ENCODE data around the gene RER1. TPM values are rescaled to one million over a fixed set of nuclear protein-coding genes. Genes with fewer than 3 reads are reported as not detected.

The RER1 gene, protein sequence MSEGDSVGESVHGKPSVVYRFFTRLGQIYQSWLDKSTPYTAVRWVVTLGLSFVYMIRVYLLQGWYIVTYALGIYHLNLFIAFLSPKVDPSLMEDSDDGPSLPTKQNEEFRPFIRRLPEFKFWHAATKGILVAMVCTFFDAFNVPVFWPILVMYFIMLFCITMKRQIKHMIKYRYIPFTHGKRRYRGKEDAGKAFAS
- 100 to 1,000 TPM in 1 of 12 donors, 10 to 100 TPM in 10, not detected in 1; 69.7 to 174 (median 84.7) TPM for polyA plus RNA-seq (ENCODE audit: insufficient read length in 12 of 12)
- long read RNA-seq, donor 1, transcript RER1-209 (7 exons, 3,044 nt), result major isoform, 47 of 53 reads
- long read RNA-seq, donor 1, partial matches to known transcripts, result 0 of 53 reads
- long read RNA-seq, donor 1, other reads (novel, unspliced or antisense), result 0 of 53 reads
- long read RNA-seq, donor 2, transcript RER1-209 (7 exons, 3,044 nt), result major isoform, 37 of 58 reads
- long read RNA-seq, donor 2, partial matches to known transcripts, result 8 of 58 reads
- long read RNA-seq, donor 2, other reads (novel, unspliced or antisense), result 7 of 58 reads
- long read RNA-seq, donor 3, transcript RER1-209 (7 exons, 3,044 nt), result major isoform, 15 of 16 reads
- long read RNA-seq, donor 3, partial matches to known transcripts, result 0 of 16 reads
- long read RNA-seq, donor 3, other reads (novel, unspliced or antisense), result 0 of 16 reads
- long read RNA-seq, donor 4, transcript RER1-209 (7 exons, 3,044 nt), result major isoform, 11 of 13 reads
- long read RNA-seq, donor 4, partial matches to known transcripts, result 0 of 13 reads
- long read RNA-seq, donor 4, other reads (novel, unspliced or antisense), result 0 of 13 reads
- long read RNA-seq, donor 5, transcript RER1-209 (7 exons, 3,044 nt), result major isoform, 41 of 62 reads
- long read RNA-seq, donor 5, partial matches to known transcripts, result 0 of 62 reads
- long read RNA-seq, donor 5, other reads (novel, unspliced or antisense), result 14 of 62 reads
- long read RNA-seq, donor 6, transcript RER1-209 (7 exons, 3,044 nt), result major isoform, 11 of 13 reads
- long read RNA-seq, donor 6, partial matches to known transcripts, result 0 of 13 reads
- long read RNA-seq, donor 6, other reads (novel, unspliced or antisense), result 0 of 13 reads
- long read RNA-seq, donor 7, transcript RER1-209 (7 exons, 3,044 nt), result major isoform, 12 of 16 reads
- long read RNA-seq, donor 7, partial matches to known transcripts, result 0 of 16 reads
- long read RNA-seq, donor 7, other reads (novel, unspliced or antisense), result 0 of 16 reads
- long read RNA-seq, donor 8, transcript RER1-209 (7 exons, 3,044 nt), result major isoform, 18 of 30 reads
- long read RNA-seq, donor 8, partial matches to known transcripts, result 0 of 30 reads
- long read RNA-seq, donor 8, other reads (novel, unspliced or antisense), result 6 of 30 reads
- long read RNA-seq, donor 9, transcript RER1-209 (7 exons, 3,044 nt), result major isoform, 22 of 24 reads
- long read RNA-seq, donor 9, partial matches to known transcripts, result 0 of 24 reads
- long read RNA-seq, donor 9, other reads (novel, unspliced or antisense), result 0 of 24 reads
- long read RNA-seq, donor 10, transcript RER1-209 (7 exons, 3,044 nt), result major isoform, 20 of 39 reads
- long read RNA-seq, donor 10, partial matches to known transcripts, result 0 of 39 reads
- long read RNA-seq, donor 10, other reads (novel, unspliced or antisense), result 18 of 39 reads
- long read RNA-seq, donor 11, transcript RER1-209 (7 exons, 3,044 nt), result major isoform, 20 of 21 reads
- long read RNA-seq, donor 11, partial matches to known transcripts, result 0 of 21 reads
- long read RNA-seq, donor 11, other reads (novel, unspliced or antisense), result 0 of 21 reads

DNA sequence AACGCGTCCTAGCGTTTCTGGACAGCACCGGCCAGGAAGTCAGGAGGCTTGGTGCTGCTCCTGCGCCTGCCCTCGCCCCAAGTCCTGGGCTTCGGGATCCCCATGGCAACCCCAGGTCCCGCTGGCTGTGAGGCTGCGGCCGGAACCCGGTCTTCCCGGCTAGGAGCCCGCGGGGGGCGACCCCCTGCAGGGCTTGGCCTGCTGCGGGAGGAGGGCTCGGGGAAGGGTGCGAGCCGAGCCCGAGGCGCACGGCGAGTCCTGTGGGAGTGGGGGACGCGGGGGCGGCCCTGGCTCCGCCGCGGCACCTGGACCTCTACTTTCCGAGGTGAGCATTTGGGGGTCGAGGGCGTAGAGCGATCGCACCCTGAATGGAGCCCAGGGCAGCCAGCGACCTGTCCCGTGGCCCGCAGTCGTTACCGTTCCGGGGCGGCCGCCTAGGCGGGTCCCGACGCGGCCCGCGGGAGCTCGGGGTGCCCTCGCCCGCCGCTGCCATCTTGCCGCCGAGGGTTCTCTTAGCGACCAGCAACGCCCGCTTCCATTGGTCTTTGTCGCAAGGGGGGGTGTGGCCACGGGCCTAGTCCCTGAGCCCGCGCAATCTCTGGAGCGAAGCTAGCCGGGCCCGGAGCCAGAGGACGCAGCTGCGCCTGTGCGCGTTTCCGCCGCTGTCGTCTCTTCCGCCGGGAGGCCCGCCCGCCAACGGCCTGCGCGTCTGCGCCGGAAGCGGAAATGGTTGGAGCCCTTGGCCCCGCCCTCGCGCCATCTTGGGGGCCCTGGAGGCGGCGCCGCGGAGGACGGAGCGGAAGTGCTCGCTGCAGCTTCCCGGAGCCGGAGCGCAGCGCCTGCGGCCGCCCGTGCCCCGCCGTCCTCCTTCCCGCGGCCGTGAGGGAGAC is at the start of gene RER1, which contains the start of gene MORN1:
RER1 (plus strand) TSS at position 801 of the 890 bp plus-strand sequence. CDS start 3,950 bp downstream, outside the sequence.
MORN1 (minus strand) TSS at position 514 of the 890 bp plus-strand sequence; CDS start at position 493, 21 bp downstream.
- DNase-seq, result peak; percentile 100

DNA sequence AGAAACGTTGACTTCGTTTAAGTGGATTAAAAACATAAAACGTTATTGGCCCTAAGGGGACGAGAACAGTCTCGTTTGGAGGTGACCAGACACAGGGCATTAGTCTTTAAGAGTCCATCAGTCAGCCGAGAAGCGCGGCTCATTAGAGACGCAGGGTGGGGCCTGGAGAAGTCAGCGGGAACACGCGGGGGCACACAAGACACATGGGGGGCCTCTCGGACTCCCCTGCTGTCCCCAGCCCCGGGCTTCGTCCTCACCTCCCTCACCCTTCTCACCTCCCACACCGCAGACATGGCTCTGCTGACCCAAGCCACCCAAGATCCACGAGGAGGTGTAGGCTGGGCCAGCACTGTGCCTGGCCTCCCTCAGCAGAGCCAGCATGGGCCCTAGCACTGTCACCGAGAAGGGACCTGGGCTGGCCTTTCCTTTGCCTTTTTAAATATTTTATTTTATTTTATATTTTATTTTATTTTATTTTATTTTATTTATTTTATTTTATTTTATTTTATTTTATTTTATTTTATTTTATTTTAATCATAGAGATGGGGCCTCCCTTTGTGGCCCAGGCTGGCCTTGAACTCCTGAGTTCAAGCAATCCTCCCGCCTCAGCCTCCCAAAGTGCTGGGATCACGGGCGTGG is 49.1 kb upstream of the RER1 start:
- no peak for DNase-seq

DNA sequence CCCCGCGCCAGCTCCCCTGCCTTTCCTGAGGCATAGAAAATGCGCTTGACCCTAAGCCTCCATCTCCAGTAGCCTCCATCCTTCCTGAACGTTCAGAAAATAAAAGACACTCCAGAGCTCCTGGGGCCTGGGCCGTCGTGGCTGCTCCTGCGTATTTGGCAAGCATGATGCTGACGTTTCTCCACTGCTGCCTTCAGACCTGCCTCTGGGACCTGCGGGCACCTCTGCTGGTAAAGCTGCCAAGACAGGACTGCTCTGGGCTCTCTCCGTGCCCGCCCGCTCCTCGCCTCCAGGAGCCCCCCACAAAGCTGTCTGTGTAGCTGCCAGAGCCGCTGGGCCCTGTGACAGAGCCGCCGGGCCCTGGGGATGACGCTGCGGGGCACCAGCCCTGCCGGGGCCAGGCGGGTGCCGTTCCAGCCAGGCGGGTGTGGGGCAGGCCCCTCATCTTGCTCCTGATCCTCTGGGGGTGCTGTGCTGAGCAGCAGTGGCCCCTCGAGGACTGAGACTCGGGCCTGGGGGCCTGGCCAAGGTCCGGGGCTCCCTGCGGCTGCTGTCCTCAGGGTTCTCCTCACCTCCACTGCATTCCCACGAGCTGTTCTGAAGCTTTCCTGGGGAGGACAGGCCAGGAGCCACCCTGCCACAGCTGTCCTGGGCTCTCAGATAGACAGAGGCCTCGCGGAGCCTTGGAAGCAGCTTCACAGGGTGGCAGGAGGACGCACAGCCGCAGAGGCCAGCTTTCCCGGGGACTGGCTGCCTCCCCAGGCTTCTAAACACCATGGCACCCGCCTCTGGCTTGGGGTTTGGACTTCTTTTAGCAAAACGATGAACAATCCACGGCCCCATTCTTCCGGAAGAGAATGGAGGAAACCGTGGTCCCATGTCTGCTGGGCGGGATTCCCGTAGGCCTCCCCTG is 48.4 kb upstream of the RER1 start:
- DNase-seq, result no peak

DNA sequence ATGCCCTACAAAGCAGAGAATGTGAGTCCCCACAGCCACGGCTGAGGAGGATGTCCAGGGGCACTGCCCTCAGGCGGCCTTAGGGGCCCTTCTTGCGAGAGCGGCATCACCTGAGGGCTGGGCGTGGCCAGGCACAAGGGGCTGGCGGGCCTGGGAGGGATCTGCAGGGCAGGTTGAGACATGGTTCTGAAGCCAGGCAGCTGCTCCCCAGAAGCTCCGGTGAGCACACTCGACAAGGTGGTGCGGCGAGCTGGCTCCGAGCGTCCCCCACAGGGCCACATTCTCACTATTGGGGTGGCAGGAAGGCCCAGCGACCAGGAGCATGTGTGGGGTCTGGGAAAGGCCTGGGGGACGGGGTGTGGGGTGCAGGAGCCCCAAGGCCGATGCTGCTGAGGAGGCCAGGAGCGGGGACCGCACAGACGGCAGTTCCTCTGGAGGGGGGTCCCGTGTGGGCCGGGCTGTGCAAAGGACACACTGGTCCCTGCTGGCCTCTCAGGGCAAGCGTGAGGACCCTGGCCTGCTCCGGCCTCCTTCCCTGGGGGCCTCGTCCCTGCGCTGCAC is 47.4 kb upstream of the RER1 start:
- DNase-seq, result no peak

DNA sequence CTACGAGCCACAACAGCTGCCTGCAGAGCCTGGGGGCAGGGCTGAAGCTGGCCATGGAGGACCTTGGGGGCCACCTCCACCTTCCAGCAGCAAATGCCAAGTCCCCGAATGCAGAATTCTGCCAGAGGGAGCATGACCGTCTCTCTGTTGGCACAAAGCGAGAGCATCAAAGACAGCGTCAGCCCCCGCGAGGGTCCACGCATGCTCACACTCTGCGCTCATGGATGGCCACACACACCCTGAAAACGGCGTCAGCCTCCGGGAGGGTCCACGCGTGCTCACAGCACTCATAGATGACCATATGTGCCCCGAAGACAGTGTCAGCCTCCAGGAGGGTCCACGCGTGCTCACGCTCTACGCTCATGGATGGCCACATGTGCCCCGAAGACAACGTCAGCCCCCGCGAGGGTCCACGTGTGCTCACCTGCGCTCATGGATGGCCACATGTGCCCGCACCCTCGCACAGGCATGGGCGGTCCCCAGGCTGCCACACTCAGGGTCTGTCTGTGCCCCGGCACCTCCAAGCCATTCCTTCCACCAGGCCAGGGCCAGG is 46.8 kb upstream of the RER1 start:
- DNase-seq, result no peak

DNA sequence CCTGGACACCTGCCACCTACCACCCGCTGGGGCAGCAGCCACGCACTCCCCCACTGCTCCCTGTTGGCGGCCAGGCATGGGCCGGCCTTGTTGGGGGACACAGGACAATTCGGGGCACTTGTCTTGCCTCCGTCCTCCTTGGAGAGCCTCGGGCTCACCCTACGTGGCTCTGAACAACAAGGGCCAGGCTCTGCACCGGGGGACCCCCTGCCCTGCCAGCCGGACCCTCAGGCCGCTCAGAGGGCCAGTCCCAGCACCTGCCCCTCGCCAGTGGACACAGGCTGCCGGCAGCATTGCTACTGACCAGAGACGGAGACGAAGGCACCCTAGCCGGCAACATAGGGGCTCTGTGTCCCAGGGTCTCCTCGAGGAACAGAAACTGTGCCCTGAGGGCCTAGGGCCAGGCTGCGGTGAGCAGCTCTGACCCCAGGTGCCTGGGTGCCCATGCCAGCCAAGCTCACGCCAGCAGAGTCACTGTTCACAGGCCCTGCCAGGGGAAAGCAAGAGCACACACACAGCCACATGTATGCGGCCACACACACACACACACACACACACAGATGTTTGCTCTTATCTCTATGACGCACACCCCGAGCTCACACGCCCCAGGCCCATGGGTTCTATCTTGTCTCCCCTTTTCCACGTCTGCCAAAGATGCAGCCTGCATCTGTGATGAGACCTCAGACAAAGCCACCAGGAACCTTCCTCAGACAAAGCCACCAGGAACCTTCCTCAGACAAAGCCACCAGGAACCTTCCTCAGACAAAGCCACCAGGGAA is 46.2 kb upstream of the RER1 start:
- DNase-seq, result no peak

DNA sequence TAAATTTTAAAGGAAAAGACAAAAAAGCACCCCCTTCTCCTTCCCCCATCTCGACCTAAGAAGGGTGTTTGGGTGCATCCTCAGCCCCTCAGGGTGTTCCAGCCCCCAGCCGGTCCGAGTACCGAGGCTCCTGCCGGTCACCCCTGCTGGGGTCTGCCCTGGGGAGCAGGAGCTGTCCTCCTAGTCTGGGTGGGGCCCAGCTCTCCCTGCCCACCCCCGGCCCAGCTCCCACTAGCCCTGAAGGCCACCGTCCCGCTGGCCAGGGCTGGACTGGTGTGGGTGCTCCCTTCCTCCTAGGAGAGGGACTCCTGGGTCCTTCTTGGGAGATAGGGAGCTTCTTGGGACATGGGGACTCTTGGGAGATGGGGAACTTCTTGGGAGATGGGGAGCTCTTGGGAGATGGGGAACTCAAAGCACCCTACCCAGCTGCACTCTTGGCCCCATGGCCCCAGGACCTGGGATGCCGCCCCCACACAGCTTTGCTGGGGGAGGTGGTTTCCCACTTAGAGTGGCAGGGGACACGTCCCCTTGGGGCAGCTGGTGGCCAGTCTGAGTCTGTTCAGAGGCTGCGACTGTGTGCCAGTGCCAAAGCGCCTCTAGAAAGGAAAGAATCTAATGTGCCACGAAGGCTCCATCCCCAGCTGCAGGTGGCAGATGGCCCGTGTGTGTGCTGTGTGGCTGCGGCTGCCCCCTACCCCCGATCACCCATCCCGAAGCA is 44.8 kb upstream of the RER1 start:
- DNase-seq, result no peak

DNA sequence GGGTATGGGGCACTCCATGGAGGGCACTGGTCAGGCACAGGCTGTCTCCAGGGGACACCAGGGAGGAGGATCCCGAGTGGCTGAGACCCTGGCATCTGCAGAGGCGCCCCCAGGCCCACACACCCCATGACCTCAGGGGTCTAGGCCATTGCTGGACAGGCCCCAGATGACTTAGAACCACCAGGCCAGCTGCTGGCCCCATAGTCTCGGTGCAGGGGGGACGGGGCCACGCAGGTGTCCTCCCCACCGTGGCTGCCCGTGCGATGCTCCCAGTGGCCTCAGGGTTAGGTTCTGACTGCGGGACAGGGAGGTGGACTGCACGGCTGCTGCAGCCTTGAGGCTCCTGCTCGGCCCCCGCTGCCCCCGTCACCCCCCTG is 44.2 kb upstream of the RER1 start:
- no peak for DNase-seq

DNA sequence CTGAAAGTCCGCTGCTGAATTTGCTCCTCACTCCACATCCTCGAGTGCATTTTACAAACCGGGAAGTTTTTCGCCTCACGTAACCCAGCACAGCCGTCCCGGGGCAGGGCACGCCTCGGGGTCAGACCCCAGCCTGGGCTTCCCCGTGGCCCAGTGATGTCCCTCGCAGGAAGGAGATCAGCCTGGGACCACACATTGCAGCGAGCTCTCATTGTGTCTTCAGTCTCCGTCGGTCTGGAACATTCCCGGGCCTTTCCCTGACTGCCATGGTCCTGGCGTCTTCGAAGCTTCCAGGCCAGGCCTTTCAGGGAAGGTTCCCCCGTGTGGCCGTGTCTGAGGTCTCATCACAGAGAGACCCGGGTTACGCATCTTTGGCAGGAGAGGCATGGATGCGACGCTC is 43.7 kb upstream of the RER1 start:
- no peak for DNase-seq

DNA sequence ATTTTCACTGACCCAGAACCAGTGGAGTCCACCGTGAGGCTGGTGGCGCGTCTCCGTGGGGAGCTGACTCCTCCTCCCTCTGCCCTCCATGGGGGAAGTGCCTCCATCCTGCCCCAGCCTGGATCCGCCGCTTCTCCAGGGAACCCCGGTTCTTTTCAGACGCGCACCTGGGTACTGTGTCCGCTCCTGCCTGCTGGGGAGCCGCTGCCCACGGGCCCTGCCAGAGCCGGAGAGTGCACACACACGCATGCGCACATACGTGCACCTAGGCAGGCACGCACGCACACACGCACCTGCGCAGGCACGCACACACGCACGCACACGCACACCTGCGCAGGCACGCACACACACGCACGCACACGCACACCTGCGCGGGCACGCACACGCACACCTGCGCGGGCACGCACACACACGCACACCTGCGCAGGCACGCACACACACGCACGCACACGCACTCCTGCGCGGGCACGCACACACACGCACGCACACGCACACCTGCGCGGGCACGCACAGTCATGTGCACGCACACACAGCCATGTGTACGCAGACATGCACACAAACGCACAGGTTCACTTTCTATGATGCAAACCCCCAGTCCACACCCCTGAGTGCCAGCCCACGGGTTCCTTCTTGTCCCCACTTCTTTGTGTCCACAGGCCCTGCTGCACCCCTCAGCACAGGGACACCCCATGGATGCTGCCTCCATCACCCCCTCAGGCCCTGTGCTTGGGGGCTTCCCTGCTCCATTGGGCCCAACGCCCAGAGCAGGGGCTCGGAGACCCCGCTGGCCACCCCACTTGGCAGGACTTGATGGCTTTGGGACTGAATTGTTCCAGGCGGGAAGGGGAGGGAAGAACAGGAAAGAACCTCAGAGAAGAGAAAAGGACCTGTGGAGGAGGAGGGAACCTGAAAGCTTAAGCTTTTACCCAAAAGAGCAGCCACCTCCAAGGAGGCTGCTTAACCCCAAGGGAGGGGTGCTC is 43.0 kb upstream of the RER1 start:
- no peak for DNase-seq

DNA sequence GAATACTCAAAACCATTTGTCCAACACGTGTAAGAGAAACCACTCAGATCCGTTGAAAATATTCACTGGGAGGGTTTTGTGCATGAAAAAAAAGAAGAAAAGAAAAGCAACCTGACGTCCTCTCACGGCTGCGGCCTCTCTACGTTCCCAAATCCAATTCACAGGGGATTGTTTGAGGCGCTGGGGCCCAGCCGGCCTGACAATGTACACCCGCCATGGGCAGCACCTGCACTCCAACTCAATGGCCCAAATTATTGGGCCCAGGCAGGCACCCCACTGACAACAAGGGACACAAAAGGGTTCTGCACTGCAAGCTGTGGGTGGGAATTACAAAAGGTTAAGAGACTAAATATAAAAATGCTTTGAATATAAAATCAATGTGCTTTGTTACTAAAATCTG is 41.8 kb upstream of the RER1 start:
- no peak for DNase-seq

DNA sequence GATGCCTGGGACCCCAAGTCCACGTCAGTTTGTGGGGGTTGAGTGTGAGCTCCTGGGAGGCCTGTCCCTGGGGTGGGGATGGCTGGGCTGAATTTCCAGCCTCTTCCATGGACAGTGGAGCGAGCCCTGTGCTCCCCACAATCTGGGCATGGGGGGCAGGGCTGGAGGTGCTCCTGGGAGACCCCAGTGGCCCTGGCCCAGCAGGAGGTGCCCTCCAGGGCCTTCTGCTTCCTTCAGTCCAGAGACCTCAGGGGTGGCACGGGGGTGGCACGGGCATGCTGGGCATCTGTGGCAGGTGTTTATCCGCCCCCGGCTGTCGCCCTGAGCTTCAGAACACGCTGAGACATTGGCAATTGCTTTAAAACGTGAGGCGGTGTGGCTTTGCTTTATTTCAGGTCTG is 41.1 kb upstream of the RER1 start:
- no peak for DNase-seq

DNA sequence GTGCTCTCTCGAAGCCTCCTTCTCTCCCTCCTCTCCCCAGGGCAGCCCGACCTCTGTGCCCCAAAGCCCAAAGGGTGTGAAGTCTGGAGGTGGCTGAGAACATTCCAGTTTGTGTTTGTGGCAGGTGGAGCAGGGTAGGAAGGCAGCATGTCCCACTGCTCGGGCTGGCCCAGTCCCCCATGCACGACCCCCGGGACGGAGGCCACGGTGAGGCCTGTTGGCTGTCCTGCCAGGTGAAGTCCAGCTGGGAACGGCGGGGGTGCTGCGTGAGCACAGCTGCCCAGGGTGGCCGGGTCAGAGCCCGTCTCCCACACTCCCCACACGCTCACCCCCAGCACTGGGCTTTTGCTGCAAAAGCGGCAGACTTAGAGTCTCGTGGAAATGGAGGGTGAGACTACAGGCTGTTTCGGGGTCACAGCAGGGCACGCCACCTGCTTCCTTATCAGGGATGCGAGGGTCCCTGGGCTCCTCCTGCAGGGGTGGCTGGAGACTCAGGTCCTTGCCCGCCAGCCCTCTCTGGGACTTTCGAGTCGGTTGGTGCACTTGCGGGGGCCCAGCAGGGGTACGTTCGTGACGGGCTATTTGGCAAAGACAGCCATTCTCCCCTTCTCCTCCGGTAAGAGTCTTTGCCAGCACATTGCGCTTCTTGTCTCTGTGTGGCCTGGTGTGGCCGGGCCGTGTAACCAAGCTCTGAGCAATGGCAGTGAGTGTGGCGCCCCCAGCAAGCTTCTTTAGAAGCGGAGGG is 40.6 kb upstream of the RER1 start:
- no peak for DNase-seq

DNA sequence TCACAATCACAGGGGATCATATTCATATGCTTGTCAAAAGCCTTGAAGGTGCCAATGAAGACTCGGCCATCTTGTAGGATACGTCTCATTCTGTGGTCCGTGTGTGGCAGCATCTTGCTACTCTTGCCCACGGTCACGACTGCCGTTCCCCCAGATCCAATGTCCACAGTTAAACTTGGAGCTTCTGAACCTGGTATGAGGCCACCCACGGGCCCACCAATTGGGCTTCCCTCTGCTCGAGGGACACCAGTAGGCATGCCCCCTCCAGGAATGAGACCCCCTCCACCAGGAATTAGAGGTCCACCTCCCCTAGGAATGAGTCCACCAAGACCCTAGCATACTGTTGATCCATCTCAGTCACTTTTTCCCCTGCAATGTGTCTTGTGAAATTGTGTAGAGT is 39.9 kb upstream of the RER1 start:
- no peak for DNase-seq

All from muscle of arm (tissue), 14 donors.